Erythroblast (primary cell): Measurements from ENCODE around the gene GPC3.
"Not testable (repeated sequence)": the region's sequence is repeated elsewhere in the genome, so short reads cannot be mapped to it uniquely, and the experiment has no call there.

Source experiments
- DNase-seq, 2 experiments: peaks; one replicate each; lab custom pipeline; 2025; lab: John Stamatoyannopoulos, UW
- GATA1 ChIP-seq: IDR thresholded peaks from 2 replicates; pipeline ENCODE4 v1.6.1; 2011; ENCODE audit warnings: low read depth, mild to moderate bottlenecking, control low read depth, low read length, moderate library complexity
- POLR2A ChIP-seq: IDR thresholded peaks from 2 replicates; pipeline ENCODE4 v1.6.1; 2011; ENCODE audit warnings: mild to moderate bottlenecking, low read length

The GPC3 gene

GRCh38 chrX:133633950-133634349, 351.4 kb downstream of the GPC3 start:
- DNase-seq: no peak
- TF ChIP-seq GATA1: no peak
- TF ChIP-seq POLR2A: no peak

- no peak for TF ChIP-seq POLR2A
- no peak for TF ChIP-seq GATA1
- no peak for DNase-seq
These were observed 352.2 kb downstream of the GPC3 start for GRCh38 chrX:133633162-133633561.

- no peak for DNase-seq
- no peak for TF ChIP-seq POLR2A
- no peak for TF ChIP-seq GATA1
These were observed 355.0 kb downstream of the GPC3 start for GRCh38 chrX:133630362-133630761.

GRCh38 chrX:133627673-133628072, 357.7 kb downstream of the GPC3 start:
- DNase-seq: no peak
- no peak for TF ChIP-seq POLR2A
- TF ChIP-seq GATA1: no peak

GRCh38 chrX:133621384-133621783, 364.0 kb downstream of the GPC3 start:
- not testable (repeated sequence) for DNase-seq

GRCh38 chrX:133611676-133612075, 373.7 kb downstream of the GPC3 start:
- TF ChIP-seq GATA1 (no peak), POLR2A (no peak)
- no peak for DNase-seq

- TF ChIP-seq GATA1 (no peak), POLR2A (no peak)
- no peak for DNase-seq
These were observed 375.3 kb downstream of the GPC3 start for GRCh38 chrX:133610056-133610455.

- TF ChIP-seq GATA1: no peak
- no peak for TF ChIP-seq POLR2A
- no peak for DNase-seq
These were observed 376.2 kb downstream of the GPC3 start for GRCh38 chrX:133609166-133609565.

- DNase-seq: no peak
- TF ChIP-seq POLR2A (no peak), GATA1 (no peak)
These were observed 377.0 kb downstream of the GPC3 start for GRCh38 chrX:133608406-133608805.

GRCh38 chrX:133607419-133608348, 377.7 kb downstream of the GPC3 start:
- no peak for DNase-seq
- TF ChIP-seq GATA1 (no peak), POLR2A (no peak)

- TF ChIP-seq GATA1 (no peak), POLR2A (no peak)
These were observed 378.4 kb downstream of the GPC3 start for GRCh38 chrX:133606990-133607389.

GRCh38 chrX:133604801-133605200, 380.6 kb downstream of the GPC3 start:
- TF ChIP-seq GATA1 (no peak), POLR2A (no peak)
- DNase-seq: no peak

More at GRCh38 chrX:133606990-133607389, 378.4 kb downstream of the GPC3 start:
- no peak for DNase-seq

GRCh38 chrX:133602881-133603280, 382.5 kb downstream of the GPC3 start:
- TF ChIP-seq GATA1 (no peak), POLR2A (no peak)
- no peak for DNase-seq

- DNase-seq: no peak
- TF ChIP-seq GATA1: no peak
- TF ChIP-seq POLR2A: no peak
These were observed 384.3 kb downstream of the GPC3 start for GRCh38 chrX:133601116-133601515.

GRCh38 chrX:133600536-133600935, 384.9 kb downstream of the GPC3 start:
- TF ChIP-seq GATA1 (no peak), POLR2A (no peak)
- no peak for DNase-seq
